HepG2 (cell line): ENCODE data around the gene C2orf81. TPM values are rescaled to one million over a fixed set of nuclear protein-coding genes. Genes with fewer than 3 reads are reported as not detected.
A peak's percentile ranks its signal among the peaks of the same experiment; 100 is the strongest.

Source experiments
- ATF4 ChIP-seq, 2 experiments: fragments of 450-650 bp in 1 of 2; sonication (generic) in 1 of 2; formaldehyde crosslinking; IDR thresholded peaks; 2 replicates each; pipeline versions ENCODE4 v1.5.0 to v1.8.0; 2020 to 2022; ENCODE audit warnings: mild to moderate bottlenecking in 1 of 2, missing genetic modification reagents in 1 of 2
- BCL6 ChIP-seq: IDR thresholded peaks from 2 replicates; pipeline ENCODE4 v1.6.1; 2016; ENCODE audit warnings: missing genetic modification reagents, missing compliant biosample characterization
- DMAP1 ChIP-seq: IDR thresholded peaks from 2 replicates; pipeline ENCODE4 v1.6.1; 2016
- DRAP1 ChIP-seq: IDR thresholded peaks from 2 replicates; pipeline ENCODE4 v1.6.1; 2016; ENCODE audit warnings: missing genetic modification reagents, missing compliant biosample characterization
- FOXP1 ChIP-seq, 2 experiments: fragments of 450-650 bp in 1 of 2; IDR thresholded peaks; 2 replicates each; pipeline ENCODE4 v1.6.1; 2017 to 2018; ENCODE audit warnings: antibody characterized with exemption in 1 of 2
- HBP1 ChIP-seq: IDR thresholded peaks from 2 replicates; pipeline ENCODE4 v1.6.1; 2016; ENCODE audit warnings: low read depth, control low read depth
- KLF9 ChIP-seq: IDR thresholded peaks from 2 replicates; pipeline ENCODE4 v1.6.1; 2016; ENCODE audit warnings: low read depth
- MED1 ChIP-seq: sonication (generic); formaldehyde crosslinking; IDR thresholded peaks from 2 replicates; pipeline ENCODE4 v1.4.0; 2020; ENCODE audit warnings: missing genetic modification reagents
- MEF2D ChIP-seq: sonication (generic); formaldehyde crosslinking; IDR thresholded peaks from 2 replicates; pipeline ENCODE4 v1.5.1; 2020; ENCODE audit warnings: mild to moderate bottlenecking, missing genetic modification reagents
- MLX ChIP-seq: IDR thresholded peaks from 2 replicates; pipeline ENCODE4 v1.6.1; 2016
- PHF20 ChIP-seq: sonication (generic); formaldehyde crosslinking; IDR thresholded peaks from 2 replicates; pipeline ENCODE4 v1.5.0; 2020; ENCODE audit warnings: mild to moderate bottlenecking, missing genetic modification reagents
- RNF2 ChIP-seq: fragments of 450-650 bp; conservative IDR thresholded peaks from 2 replicates; pipeline ENCODE4 v1.6.1; 2016; ENCODE audit warnings: low read depth
- SMARCC2 ChIP-seq: fragments of 450-650 bp; IDR thresholded peaks from 2 replicates; pipeline ENCODE4 v1.6.1; 2017; ENCODE audit warnings: antibody characterized with exemption, mild to moderate bottlenecking
- SMC3 ChIP-seq: IDR thresholded peaks from 2 replicates; pipeline ENCODE4 v1.6.1; 2011; ENCODE audit warnings: low read length, improper control_type of control experiment
- SNAPC2 ChIP-seq: sonication (generic); formaldehyde crosslinking; IDR thresholded peaks from 2 replicates; pipeline ENCODE4 v1.8.1; 2022; ENCODE audit warnings: mild to moderate bottlenecking, missing genetic modification reagents
- SP140L ChIP-seq: sonication (generic); formaldehyde crosslinking; IDR thresholded peaks from 2 replicates; pipeline ENCODE4 v1.4.0; 2020; ENCODE audit warnings: missing genetic modification reagents, borderline replicate concordance
- SUZ12 ChIP-seq: fragments of 150-350 bp; IDR thresholded peaks from 2 replicates; pipeline ENCODE4 v1.6.1; 2014; ENCODE audit warnings: low read depth, low read length
- TBL1XR1 ChIP-seq: fragments of 150-350 bp; IDR thresholded peaks from 2 replicates; pipeline ENCODE4 v1.6.1; 2014; ENCODE audit warnings: borderline replicate concordance, low read length; ENCODE audit not compliant: partially characterized antibody
- TCF12 ChIP-seq, 2 experiments: fragments of 450-650 bp in 1 of 2; sonication (generic) in 1 of 2; formaldehyde crosslinking in 1 of 2; IDR thresholded peaks; 2 replicates each; pipeline versions ENCODE4 v1.6.1 to v1.8.0; 2017 to 2022; ENCODE audit warnings: antibody characterized with exemption in 1 of 2, mild to moderate bottlenecking in 1 of 2, missing genetic modification reagents in 1 of 2, moderate library complexity in 1 of 2
- TGIF2 ChIP-seq: IDR thresholded peaks from 2 replicates; pipeline ENCODE4 v1.6.1; 2016; ENCODE audit warnings: control low read depth, missing compliant biosample characterization
- XRCC5 ChIP-seq: fragments of 200-400 bp; formaldehyde crosslinking; optimal IDR thresholded peaks from 2 replicates; pipeline ENCODE3; 2017; ENCODE audit warnings: mild to moderate bottlenecking, low read length
- ZBTB7A ChIP-seq: sonication (generic); formaldehyde crosslinking; IDR thresholded peaks from 2 replicates; pipeline ENCODE4 v1.8.0; 2022; ENCODE audit warnings: mild to moderate bottlenecking, missing genetic modification reagents
- ZGPAT ChIP-seq: IDR thresholded peaks from 2 replicates; pipeline ENCODE4 v1.6.1; 2016; ENCODE audit warnings: mild to moderate bottlenecking
- ZKSCAN8 ChIP-seq: IDR thresholded peaks from 2 replicates; pipeline ENCODE4 v1.6.1; 2016; ENCODE audit warnings: borderline replicate concordance, missing genetic modification reagents, missing compliant biosample characterization
- ZNF224 ChIP-seq: sonication (generic); formaldehyde crosslinking; IDR thresholded peaks from 2 replicates; pipeline ENCODE4 v1.5.0; 2020; ENCODE audit warnings: mild to moderate bottlenecking, missing genetic modification reagents
- ZNF639 ChIP-seq: conservative IDR thresholded peaks from 2 replicates; pipeline ENCODE4 v1.6.1; 2018; ENCODE audit warnings: missing genetic modification reagents
- polyA plus RNA-seq, 8 experiments: library from polyadenylated mRNA; depleted of rRNA in 3 of 8; stranded (reverse) in 7 of 8; unstranded in 1 of 8; fragments of >200 nt; fragmentation: Illumina TruSeq in 4 of 8; extraction: Trizol in 4 of 8; gene quantifications; 2 replicates each; pipeline versions ENCODE4 v1.2.1 to v1.2.3, GENCODE V29; 2011 to 2016; ENCODE audit warnings: low read depth in 4 of 8, missing spikeins in 1 of 8, mixed read lengths in 1 of 8; ENCODE audit not compliant: insufficient read depth in 1 of 8
- total RNA-seq, 5 experiments: library from RNA; depleted of rRNA; stranded (reverse); fragments of >200 nt; fragmentation: Illumina TruSeq; extraction: Trizol; gene quantifications; 2 replicates each; pipeline ENCODE4 v1.2.3, GENCODE V29; 2016; ENCODE audit warnings: low read depth in 1 of 5

The C2orf81 gene
- total and polyA plus RNA-seq, 2 of the 13 experiments (the other 11 are each of a cell fraction or from before 2014, with no cell fraction given) = 0.15 to 0.17 TPM

- 0 out of 2 replicates have a peak, but pooled peaks have one; percentile 49 for TF ChIP-seq TGIF2 (CRISPR knock-in tag)
- no peak for TF ChIP-seq TCF12 (IDR thresholded peaks at IDR 0.05)
- no peak for TF ChIP-seq TCF12 (CRISPR knock-in tag; IDR thresholded peaks at IDR 0.05)
- no peak; the same call in 1 of the 2 replicates for TF ChIP-seq ZBTB7A (CRISPR knock-in tag)
- no peak; the same call in 1 of the 2 replicates for TF ChIP-seq HBP1
- TF ChIP-seq RNF2 = no peak
- no peak for TF ChIP-seq SUZ12
- TF ChIP-seq SNAPC2 (CRISPR knock-in tag) = no peak
- no peak; the same call in 1 of the 2 replicates for TF ChIP-seq BCL6 (CRISPR knock-in tag)
- TF ChIP-seq ATF4 (CRISPR knock-in tag; IDR thresholded peaks at IDR 0.05) = no peak
- TF ChIP-seq SMC3 = no peak
- TF ChIP-seq SP140L = no peak
- no peak for TF ChIP-seq SMARCC2
- TF ChIP-seq ZNF224 (CRISPR knock-in tag) = no peak
- TF ChIP-seq ZKSCAN8 (CRISPR knock-in tag) = no peak
- no peak for TF ChIP-seq ZNF639 (CRISPR knock-in tag)
- no peak; the same call in 1 of the 2 replicates for TF ChIP-seq DRAP1 (CRISPR knock-in tag)
- TF ChIP-seq FOXP1 (IDR thresholded peaks at IDR 0.05) = no peak
- TF ChIP-seq FOXP1 (CRISPR knock-in tag; IDR thresholded peaks at IDR 0.05) = peak; percentile 53; the same call in 1 of the 2 replicates
- no peak for TF ChIP-seq KLF9 (CRISPR knock-in tag)
- TF ChIP-seq XRCC5 = peak; percentile 66
- peak; percentile 25; the same call in 1 of the 2 replicates for TF ChIP-seq MED1 (CRISPR knock-in tag)
- TF ChIP-seq MEF2D (CRISPR knock-in tag) = no peak; the same call in 1 of the 2 replicates
- no peak for TF ChIP-seq MLX (CRISPR knock-in tag)
- 0 out of 2 replicates have a peak, but pooled peaks have one; percentile 12 for TF ChIP-seq PHF20 (CRISPR knock-in tag)
- TF ChIP-seq ZGPAT (CRISPR knock-in tag) = no peak; the same call in 1 of the 2 replicates
- no peak for TF ChIP-seq TBL1XR1
- TF ChIP-seq DMAP1 (CRISPR knock-in tag) = no peak
Observed at GRCh38 chr2:74413001-74413698, 8.3 kb downstream of the C2orf81 start (continued).
